EH (cell line): ENCODE data around the gene SATL1.
"Not testable (repeated sequence)": the region's sequence is repeated elsewhere in the genome, so short reads cannot be mapped to it uniquely, and the experiment has no call there.

Experiments used
- DNase-seq: peaks from one replicate; pipeline ENCODE4 v3.0.0-alpha.2; 2015; ENCODE audit warnings: low read depth

Gene SATL1

GRCh38 chrX:85108165-85108564 is 135.4 kb downstream of the SATL1 start:
- DNase-seq, result no peak

- no peak for DNase-seq
These were observed 136.2 kb downstream of the SATL1 start for GRCh38 chrX:85107407-85107806.

GRCh38 chrX:85089321-85089840 is 154.2 kb downstream of the SATL1 start:
- no peak for DNase-seq

GRCh38 chrX:85084770-85085393 is 158.7 kb downstream of the SATL1 start:
- peak; percentile 34 for DNase-seq

- DNase-seq, result not testable (repeated sequence)
These were observed 166.3 kb downstream of the SATL1 start for GRCh38 chrX:85077247-85077646.

GRCh38 chrX:85065512-85066198 is 177.9 kb downstream of the SATL1 start:
- no peak for DNase-seq

GRCh38 chrX:85052636-85053343 is 190.8 kb downstream of the SATL1 start:
- DNase-seq, result peak; percentile 86

- peak; percentile 51 for DNase-seq
These were observed 191.4 kb downstream of the SATL1 start for GRCh38 chrX:85052205-85052604.

- DNase-seq, result no peak
These were observed 192.0 kb downstream of the SATL1 start for GRCh38 chrX:85051627-85052026.
